Upper lobe of left lung (tissue), 6 donors: ENCODE data around the gene SEC16B. TPM values are rescaled to one million over a fixed set of nuclear protein-coding genes. Genes with fewer than 3 reads are reported as not detected.

Experiments
- ATAC-seq, 2 donors: fragments of 200-7000 bp; cut with Tn5 transposase; one replicate each; pipeline ENCODE4 v1.9.1; 2022; ENCODE audit warnings: mild to moderate bottlenecking in 2 of 2, moderate library complexity in 2 of 2; ENCODE audit not compliant: low FRiP score in 2 of 2
- DNase-seq, 2 donors: peaks; one replicate each; pipeline ENCODE4 v3.0.0-alpha.2; 2019 to 2020
- H3K27ac ChIP-seq, 4 donors: fragments of 200-600 bp; sonication (generic); one replicate each; pipeline ENCODE4 v1.5.1; 2016 to 2019
- H3K27me3 ChIP-seq, 4 donors: fragments of 200-600 bp; sonication (generic); one replicate each; pipeline ENCODE4 v1.5.1; 2017 to 2019
- H3K36me3 ChIP-seq, 4 donors: fragments of 200-600 bp; sonication (generic); one replicate each; pipeline ENCODE4 v1.5.1; 2016 to 2019
- H3K4me1 ChIP-seq, 4 donors: fragments of 200-600 bp; sonication (generic); one replicate each; pipeline ENCODE4 v1.5.1; 2018 to 2019
- H3K4me3 ChIP-seq, 4 donors: fragments of 200-600 bp; sonication (generic); one replicate each; pipeline ENCODE4 v1.5.1; 2017 to 2019; ENCODE audit warnings: mild to moderate bottlenecking in 2 of 4, moderate library complexity in 1 of 4
- H3K9me3 ChIP-seq, 4 donors: fragments of 200-600 bp; sonication (generic); one replicate each; pipeline ENCODE4 v1.5.1; 2018 to 2019
- EP300 ChIP-seq, 4 donors: sonication (generic); formaldehyde crosslinking; IDR thresholded peaks; one replicate each; pipeline ENCODE4 v1.5.1; 2017; ENCODE audit warnings: antibody characterized with exemption in 4 of 4, control low read depth in 2 of 4
- POLR2A ChIP-seq, 4 donors: fragments of 450-650 bp; IDR thresholded peaks; one replicate each; pipeline ENCODE4 v1.5.1; 2016 to 2017; ENCODE audit warnings: antibody characterized with exemption in 4 of 4, mild to moderate bottlenecking in 2 of 4
- POLR2AphosphoS5 ChIP-seq, 2 donors: sonication (generic); formaldehyde crosslinking; IDR thresholded peaks; one replicate each; pipeline ENCODE4 v1.5.1; 2017; ENCODE audit warnings: antibody characterized with exemption in 2 of 2
- WGBS, 2 donors: methylation state at CpG; one replicate each; pipeline ENCODE4 v1.1.5; 2017 to 2018; 5-methylcytosine and 5-hydroxymethylcytosine counted together
- total RNA-seq, 6 donors: library from RNA; depleted of rRNA in 4 of 6; stranded (reverse); fragments of >200 nt in 4 of 6; gene quantifications; one replicate each; pipeline versions ENCODE4 v1.1.0 to v1.2.1, GENCODE V29; 2016 to 2021
- TF ChIP-seq, protein P1 (sequence below), 6 experiments: fragments of 450-650 bp in 4 of 6; fragments of 200-600 bp in 2 of 6; sonication (generic) in 2 of 6; IDR thresholded peaks; one replicate each; pipeline ENCODE4 v1.5.1; 2016 to 2019; ENCODE audit warnings: antibody characterized with exemption in 6 of 6
- donor health status: DM: no; HTN: no; CAD: no; lungs with moderate emphysema.
- donor health status: DM: no; HTN: yes; CAD: no; lungs with severe emphysema.

SEC16B gene
- total RNA-seq, 6 donors from 2014 or later = 1.3 to 26.2 (median 3.1) TPM

GRCh38 chr1:177921590-177921989 lies 48.3 kb downstream of the SEC16B start:
- TF ChIP-seq, protein P1, sequence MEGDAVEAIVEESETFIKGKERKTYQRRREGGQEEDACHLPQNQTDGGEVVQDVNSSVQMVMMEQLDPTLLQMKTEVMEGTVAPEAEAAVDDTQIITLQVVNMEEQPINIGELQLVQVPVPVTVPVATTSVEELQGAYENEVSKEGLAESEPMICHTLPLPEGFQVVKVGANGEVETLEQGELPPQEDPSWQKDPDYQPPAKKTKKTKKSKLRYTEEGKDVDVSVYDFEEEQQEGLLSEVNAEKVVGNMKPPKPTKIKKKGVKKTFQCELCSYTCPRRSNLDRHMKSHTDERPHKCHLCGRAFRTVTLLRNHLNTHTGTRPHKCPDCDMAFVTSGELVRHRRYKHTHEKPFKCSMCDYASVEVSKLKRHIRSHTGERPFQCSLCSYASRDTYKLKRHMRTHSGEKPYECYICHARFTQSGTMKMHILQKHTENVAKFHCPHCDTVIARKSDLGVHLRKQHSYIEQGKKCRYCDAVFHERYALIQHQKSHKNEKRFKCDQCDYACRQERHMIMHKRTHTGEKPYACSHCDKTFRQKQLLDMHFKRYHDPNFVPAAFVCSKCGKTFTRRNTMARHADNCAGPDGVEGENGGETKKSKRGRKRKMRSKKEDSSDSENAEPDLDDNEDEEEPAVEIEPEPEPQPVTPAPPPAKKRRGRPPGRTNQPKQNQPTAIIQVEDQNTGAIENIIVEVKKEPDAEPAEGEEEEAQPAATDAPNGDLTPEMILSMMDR (IDR thresholded peaks at IDR 0.05) = no peak
- TF ChIP-seq POLR2A (IDR thresholded peaks at IDR 0.05) (no peak), POLR2AphosphoS5 (IDR thresholded peaks at IDR 0.05) (no peak), EP300 (IDR thresholded peaks at IDR 0.05) (no peak)
- ATAC-seq (no peak), DNase-seq (no peak)
- no peaks in the 10 kb centered on the region for H3K36me3 ChIP-seq
- no peak overlapping the region for H3K27ac ChIP-seq
- no peaks in the 10 kb centered on the region for H3K4me1 ChIP-seq
- H3K9me3 ChIP-seq = no peaks in the 10 kb centered on the region
- H3K27me3 ChIP-seq = no peaks in the 10 kb centered on the region
- no peak overlapping the region for H3K4me3 ChIP-seq
- WGBS, 2 donors = 85 to 88% methylated on average over 4 of the region's 4 CpGs

GRCh38 chr1:177920091-177920490 lies 49.8 kb downstream of the SEC16B start:
- no peaks in the 10 kb centered on the region for H3K36me3 ChIP-seq
- no peak overlapping the region for H3K4me3 ChIP-seq
- H3K9me3 ChIP-seq = no peaks in the 10 kb centered on the region
- ATAC-seq (no peak), DNase-seq (no peak)
- TF ChIP-seq, protein P1 (IDR thresholded peaks at IDR 0.05) = no peak
- H3K27ac ChIP-seq = no peak overlapping the region
- no peaks in the 10 kb centered on the region for H3K4me1 ChIP-seq
- 93 to 94% methylated on average over 2 of the region's 2 CpGs for WGBS, 2 donors
- no peaks in the 10 kb centered on the region for H3K27me3 ChIP-seq

DNA sequence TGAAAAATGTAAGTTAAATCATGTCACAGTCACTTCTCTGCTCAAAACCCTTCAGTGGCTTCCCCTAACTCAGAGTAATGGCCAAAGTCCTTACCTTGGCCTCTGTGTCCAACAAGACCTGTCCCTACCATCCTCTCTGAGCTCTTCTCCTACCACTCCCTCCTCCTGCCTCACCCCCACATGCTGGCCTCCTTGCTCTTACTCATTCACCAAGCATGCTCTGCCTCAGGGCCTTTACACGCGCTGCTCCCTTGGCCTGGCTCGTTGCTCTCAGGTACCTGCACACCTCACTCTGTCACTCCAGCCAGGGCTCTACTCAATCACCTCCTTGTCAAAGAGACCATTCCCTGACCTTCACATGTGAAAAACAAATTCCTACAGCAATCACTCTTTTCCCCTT lies 54.2 kb downstream of the SEC16B start:
- Histone ChIP-seq H3K4me3 (no peak overlapping the region), H3K9me3 (no peaks in the 10 kb centered on the region), H3K36me3 (no peaks in the 10 kb centered on the region), H3K4me1 (no peaks in the 10 kb centered on the region), H3K27me3 (no peaks in the 10 kb centered on the region), H3K27ac (no peak overlapping the region)
- TF ChIP-seq, protein P1 (IDR thresholded peaks at IDR 0.05) = no peak
- TF ChIP-seq POLR2A (IDR thresholded peaks at IDR 0.05) (no peak), EP300 (IDR thresholded peaks at IDR 0.05) (no peak), POLR2AphosphoS5 (IDR thresholded peaks at IDR 0.05) (no peak)
- DNase-seq (no peak), ATAC-seq (no peak)
- 80 to 90% methylated on average over 3 of the region's 3 CpGs for WGBS, 2 donors

GRCh38 chr1:177914603-177915002 lies 55.3 kb downstream of the SEC16B start:
- Histone ChIP-seq H3K27ac (no peak overlapping the region), H3K36me3 (no peaks in the 10 kb centered on the region), H3K4me3 (no peak overlapping the region), H3K9me3 (no peaks in the 10 kb centered on the region), H3K4me1 (no peaks in the 10 kb centered on the region), H3K27me3 (no peaks in the 10 kb centered on the region)
- TF ChIP-seq POLR2AphosphoS5 (IDR thresholded peaks at IDR 0.05) = no peak
- no peak for TF ChIP-seq POLR2A (IDR thresholded peaks at IDR 0.05)
- TF ChIP-seq, protein P1 (IDR thresholded peaks at IDR 0.05) = no peak
- no peak for TF ChIP-seq EP300 (IDR thresholded peaks at IDR 0.05)
- ATAC-seq = no peak
- no peak for DNase-seq
- 82 to 88% methylated on average over 7 of the region's 7 CpGs for WGBS, 2 donors

GRCh38 chr1:177913762-177914540 lies 55.9 kb downstream of the SEC16B start:
- Histone ChIP-seq H3K9me3 (no peaks in the 10 kb centered on the region), H3K27me3 (no peaks in the 10 kb centered on the region), H3K4me3 (no peak overlapping the region), H3K36me3 (no peaks in the 10 kb centered on the region), H3K27ac (no peak overlapping the region), H3K4me1 (no peaks in the 10 kb centered on the region)
- DNase-seq (no peak), ATAC-seq (no peak)
- WGBS, 2 donors = 30 to 34% methylated on average over 4 of the region's 4 CpGs
- no peak for TF ChIP-seq EP300 (IDR thresholded peaks at IDR 0.05)
- TF ChIP-seq, protein P1 (IDR thresholded peaks at IDR 0.05) = peak in 2 of 6 experiments; percentile 6 to 8
- TF ChIP-seq POLR2AphosphoS5 (IDR thresholded peaks at IDR 0.05) = no peak
- TF ChIP-seq POLR2A (IDR thresholded peaks at IDR 0.05) = no peak
